Osteoblast (primary cell): ENCODE measurements around the gene SPATA13. TPM values are rescaled to one million over a fixed set of nuclear protein-coding genes. Genes with fewer than 3 reads are reported as not detected.

Experiments
- DNase-seq: peaks from one replicate; pipeline ENCODE4 v3.0.0; 2011; ENCODE audit warnings: low spot score, mixed read lengths; ENCODE audit not compliant: insufficient read length; ENCODE audit errors: missing footprints
- H2AFZ ChIP-seq: 2 replicates; pipeline ENCODE4 v1.6.0; 2011; ENCODE audit warnings: mild to moderate bottlenecking, low read length
- H3K27ac ChIP-seq: 2 replicates; pipeline ENCODE4 v1.5.1; 2011; ENCODE audit warnings: mild to moderate bottlenecking, low read depth, low read length, moderate library complexity
- H3K27me3 ChIP-seq: 2 replicates; pipeline ENCODE4 v1.6.0; 2012; ENCODE audit warnings: mild to moderate bottlenecking, control low read depth, inconsistent platforms, low read length, moderate library complexity; ENCODE audit not compliant: insufficient read depth
- H3K36me3 ChIP-seq: 2 replicates; pipeline ENCODE4 v1.5.1; 2011; ENCODE audit warnings: mild to moderate bottlenecking, low read length, control low read depth, moderate library complexity; ENCODE audit not compliant: insufficient read depth
- H3K4me1 ChIP-seq: 2 replicates; pipeline ENCODE4 v1.5.1; 2011; ENCODE audit warnings: mild to moderate bottlenecking, low read length, control low read depth, moderate library complexity; ENCODE audit not compliant: insufficient read depth
- H3K4me2 ChIP-seq: 2 replicates; pipeline ENCODE4 v1.6.0; 2011; ENCODE audit warnings: mild to moderate bottlenecking, low read length; ENCODE audit not compliant: insufficient read depth
- H3K4me3 ChIP-seq: fragments of 200-600 bp; sonication (generic); 3 replicates; pipeline ENCODE4 v1.5.1; 2012; ENCODE audit warnings: mild to moderate bottlenecking, low read length, inconsistent platforms; ENCODE audit not compliant: insufficient read depth
- H3K79me2 ChIP-seq: 2 replicates; pipeline ENCODE4 v1.6.0; 2012; ENCODE audit warnings: mild to moderate bottlenecking, low read length, control low read depth, inconsistent platforms; ENCODE audit not compliant: insufficient read depth
- H3K9me3 ChIP-seq: 2 replicates; pipeline ENCODE4 v1.5.1; 2011; ENCODE audit warnings: low read depth, low read length, control low read depth
- H4K20me1 ChIP-seq: 2 replicates; pipeline ENCODE4 v1.6.0; 2012; ENCODE audit warnings: mild to moderate bottlenecking, low read length, control low read depth; ENCODE audit not compliant: insufficient read depth
- total RNA-seq: library from RNA; depleted of rRNA; stranded (reverse); fragments of >200 nt; gene quantifications from 2 replicates; pipeline ENCODE4 v1.2.3, GENCODE V29; 2012
- TF ChIP-seq, protein P1 (sequence below): IDR thresholded peaks from 2 replicates; pipeline ENCODE4 v1.5.1; 2011; ENCODE audit warnings: mild to moderate bottlenecking, low read depth, low read length, moderate library complexity; ENCODE audit errors: extremely low read depth

Gene SPATA13
- total RNA-seq, 1 donor = 40.2 TPM

DNA sequence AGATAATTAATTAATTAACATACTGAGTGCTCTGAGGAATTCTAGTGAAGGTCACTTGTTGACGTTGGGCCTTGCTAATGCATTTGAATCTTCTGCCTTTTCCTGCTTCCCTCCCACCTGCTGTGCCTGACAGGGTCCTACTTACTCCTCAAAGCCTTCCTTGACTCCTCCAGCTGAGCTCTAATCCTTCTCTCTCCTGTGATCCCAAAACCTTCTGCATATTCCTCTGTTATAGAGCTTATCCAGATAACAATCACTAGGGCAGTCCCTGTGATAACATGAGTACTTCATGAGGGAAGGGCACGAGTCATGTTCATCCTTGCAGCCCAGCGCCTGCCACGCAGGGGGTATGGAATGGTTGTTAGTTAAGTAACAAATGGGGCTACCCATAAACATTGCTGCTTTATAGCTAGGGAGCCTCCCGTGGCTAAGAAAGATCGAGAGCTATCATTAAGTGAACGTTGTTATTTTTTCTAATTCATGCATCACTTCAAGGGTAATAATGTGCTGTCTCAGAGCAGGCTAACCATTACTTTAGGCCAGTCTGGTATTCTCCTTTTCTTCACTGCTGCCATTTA lies 19.1 kb upstream of the SPATA13 start:
- Histone ChIP-seq H3K9me3 (no peaks in the 10 kb centered on the region), H3K36me3 (no peaks in the 10 kb centered on the region), H3K4me2 (no peak overlapping the region), H3K4me3 (no peak overlapping the region), H3K27me3 (no peaks in the 10 kb centered on the region), H3K79me2 (no peaks in the 10 kb centered on the region), H2AFZ (no peak overlapping the region), H4K20me1 (no peaks in the 10 kb centered on the region), H3K4me1 (no peaks in the 10 kb centered on the region), H3K27ac (no peak overlapping the region)
- TF ChIP-seq, protein P1, sequence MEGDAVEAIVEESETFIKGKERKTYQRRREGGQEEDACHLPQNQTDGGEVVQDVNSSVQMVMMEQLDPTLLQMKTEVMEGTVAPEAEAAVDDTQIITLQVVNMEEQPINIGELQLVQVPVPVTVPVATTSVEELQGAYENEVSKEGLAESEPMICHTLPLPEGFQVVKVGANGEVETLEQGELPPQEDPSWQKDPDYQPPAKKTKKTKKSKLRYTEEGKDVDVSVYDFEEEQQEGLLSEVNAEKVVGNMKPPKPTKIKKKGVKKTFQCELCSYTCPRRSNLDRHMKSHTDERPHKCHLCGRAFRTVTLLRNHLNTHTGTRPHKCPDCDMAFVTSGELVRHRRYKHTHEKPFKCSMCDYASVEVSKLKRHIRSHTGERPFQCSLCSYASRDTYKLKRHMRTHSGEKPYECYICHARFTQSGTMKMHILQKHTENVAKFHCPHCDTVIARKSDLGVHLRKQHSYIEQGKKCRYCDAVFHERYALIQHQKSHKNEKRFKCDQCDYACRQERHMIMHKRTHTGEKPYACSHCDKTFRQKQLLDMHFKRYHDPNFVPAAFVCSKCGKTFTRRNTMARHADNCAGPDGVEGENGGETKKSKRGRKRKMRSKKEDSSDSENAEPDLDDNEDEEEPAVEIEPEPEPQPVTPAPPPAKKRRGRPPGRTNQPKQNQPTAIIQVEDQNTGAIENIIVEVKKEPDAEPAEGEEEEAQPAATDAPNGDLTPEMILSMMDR = no peak
- no peak for DNase-seq

DNA sequence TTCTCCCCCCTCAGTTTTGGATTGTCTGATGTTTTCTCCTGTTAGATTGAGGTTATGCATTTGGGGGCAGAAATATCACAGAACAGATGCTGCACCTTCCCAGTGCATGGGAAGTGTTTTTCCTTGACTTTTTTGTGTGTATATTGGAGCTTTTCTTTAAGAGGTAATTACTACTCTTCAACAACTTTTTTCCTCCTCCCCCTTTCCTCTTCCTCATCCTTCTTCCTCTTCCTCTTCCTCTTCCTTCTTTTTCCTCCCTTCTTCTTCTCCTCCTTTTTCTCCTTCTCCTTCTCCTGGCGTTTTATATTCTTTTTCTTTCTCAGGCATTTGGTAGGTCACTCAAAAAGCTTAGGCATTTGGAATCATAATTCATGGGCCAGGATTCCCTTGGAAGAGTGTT lies 18.1 kb upstream of the SPATA13 start:
- no peaks in the 10 kb centered on the region for H3K4me1 ChIP-seq
- H3K79me2 ChIP-seq = no peaks in the 10 kb centered on the region
- no peaks in the 10 kb centered on the region for H4K20me1 ChIP-seq
- H3K4me2 ChIP-seq = no peak overlapping the region
- no peak for DNase-seq
- H3K27ac ChIP-seq = no peak overlapping the region
- H3K4me3 ChIP-seq = no peak overlapping the region
- TF ChIP-seq, protein P1 = no peak
- H3K9me3 ChIP-seq = no peaks in the 10 kb centered on the region
- no peaks in the 10 kb centered on the region for H3K36me3 ChIP-seq
- no peak overlapping the region for H2AFZ ChIP-seq
- H3K27me3 ChIP-seq = no peaks in the 10 kb centered on the region

- Histone ChIP-seq H3K4me2 (no peak overlapping the region), H3K36me3 (no peaks in the 10 kb centered on the region), H3K9me3 (no peaks in the 10 kb centered on the region), H4K20me1 (no peaks in the 10 kb centered on the region), H3K79me2 (no peaks in the 10 kb centered on the region), H3K4me3 (no peak overlapping the region), H3K4me1 (peaks cover under 1% of the 10 kb centered on the region), H2AFZ (no peak overlapping the region), H3K27ac (no peak overlapping the region), H3K27me3 (no peaks in the 10 kb centered on the region)
- TF ChIP-seq, protein P1 = no peak
- no peak for DNase-seq
Observed at GRCh38 chr13:24142886-24143285, 17.6 kb upstream of the SPATA13 start.

GRCh38 chr13:24145240-24145639 lies 15.3 kb upstream of the SPATA13 start:
- no peaks in the 10 kb centered on the region for H3K79me2 ChIP-seq
- H3K9me3 ChIP-seq = no peaks in the 10 kb centered on the region
- no peak overlapping the region for H3K4me2 ChIP-seq
- no peaks in the 10 kb centered on the region for H3K36me3 ChIP-seq
- no peak overlapping the region for H3K27ac ChIP-seq
- peaks cover 17% of the 10 kb centered on the region for H3K4me1 ChIP-seq
- no peak overlapping the region for H3K4me3 ChIP-seq
- H2AFZ ChIP-seq = no peak overlapping the region
- no peak for DNase-seq
- no peaks in the 10 kb centered on the region for H3K27me3 ChIP-seq
- TF ChIP-seq, protein P1 = no peak
- no peaks in the 10 kb centered on the region for H4K20me1 ChIP-seq
